GM21723 (cell line): Measurements from ENCODE around the gene HGD.
"Not testable (repeated sequence)": the region's sequence is repeated elsewhere in the genome, so short reads cannot be mapped to it uniquely, and the experiment has no call there.

Experiments
- ATAC-seq: cut with Tn5 transposase; IDR thresholded peaks from one replicate; pipeline ENCODE4 v1.9.1; 2021; ENCODE audit warnings: mild to moderate bottlenecking, moderate library complexity; ENCODE audit not compliant: unreplicated experiment

The HGD gene

GRCh38 chr3:120682095-120682681 is at the start of gene HGD:
Gene HGD (minus strand): TSS chr3:120682239. CDS start chr3:120682111, 128 bp downstream.
- ATAC-seq: no peak

- no peak for ATAC-seq
Measured at GRCh38 chr3:120730576-120731542, 48.8 kb upstream of the HGD start.

- no peak for ATAC-seq
Measured at GRCh38 chr3:120726791-120727190, 44.8 kb upstream of the HGD start.

GRCh38 chr3:120719167-120719834 is 37.3 kb upstream of the HGD start:
- ATAC-seq: not testable (repeated sequence)

GRCh38 chr3:120713262-120713661 is 31.2 kb upstream of the HGD start:
- no peak for ATAC-seq

- no peak for ATAC-seq
Measured at GRCh38 chr3:120710369-120710768, 28.3 kb upstream of the HGD start.

GRCh38 chr3:120708408-120708807 is 26.4 kb upstream of the HGD start:
- peak; percentile 69 for ATAC-seq

GRCh38 chr3:120706950-120707349 is 24.9 kb upstream of the HGD start:
- no peak for ATAC-seq

- ATAC-seq: no peak
Measured at GRCh38 chr3:120705884-120706582, 24.0 kb upstream of the HGD start.

GRCh38 chr3:120699333-120699732 is 17.3 kb upstream of the HGD start:
- ATAC-seq: no peak

- no peak for ATAC-seq
Measured at GRCh38 chr3:120693439-120694171, 11.6 kb upstream of the HGD start.

GRCh38 chr3:120689395-120689794 is 7.4 kb upstream of the HGD start:
- no peak for ATAC-seq

- ATAC-seq: peak; percentile 98
Measured at GRCh38 chr3:120688121-120688520, 6.1 kb upstream of the HGD start.

- ATAC-seq: no peak
Measured at GRCh38 chr3:120685411-120685810, 3.4 kb upstream of the HGD start.

GRCh38 chr3:120684896-120685295 is 2.9 kb upstream of the HGD start:
- no peak for ATAC-seq

- ATAC-seq: no peak
Measured at GRCh38 chr3:120683671-120684301, 1.7 kb upstream of the HGD start.

- ATAC-seq: no peak
Measured at GRCh38 chr3:120683213-120683612, 1.2 kb upstream of the HGD start.

GRCh38 chr3:120681506-120682038 is 467 bp downstream of the HGD start:
- no peak for ATAC-seq

- no peak for ATAC-seq
Measured at GRCh38 chr3:120681018-120681417, 1.0 kb downstream of the HGD start.
